HG02852 (cell line): ENCODE results near the gene PNMA8B.
"Not testable (repeated sequence)": the region's sequence is repeated elsewhere in the genome, so short reads cannot be mapped to it uniquely, and the experiment has no call there.

Source experiments
- ATAC-seq: cut with Tn5 transposase; IDR thresholded peaks from one replicate; pipeline ENCODE4 v1.9.1; 2021; ENCODE audit warnings: mild to moderate bottlenecking, moderate library complexity; ENCODE audit not compliant: unreplicated experiment

PNMA8B gene

GRCh38 chr19:46495786-46496099, at the start of gene PNMA8B:
Gene PNMA8B (minus strand): TSS chr19:46495867. CDS start chr19:46495465, 402 bp downstream.
- ATAC-seq = no peak

- no peak for ATAC-seq
Observed at GRCh38 chr19:46544651-46545050, 49.0 kb upstream of the PNMA8B start.

- no peak for ATAC-seq
Observed at GRCh38 chr19:46542428-46543230, 47.0 kb upstream of the PNMA8B start.

- no peak for ATAC-seq
Observed at GRCh38 chr19:46537136-46538097, 41.8 kb upstream of the PNMA8B start.

- no peak for ATAC-seq
Observed at GRCh38 chr19:46536391-46536790, 40.7 kb upstream of the PNMA8B start.

GRCh38 chr19:46533621-46534081, 38.0 kb upstream of the PNMA8B start:
- ATAC-seq = no peak

GRCh38 chr19:46533078-46533620, 37.5 kb upstream of the PNMA8B start:
- ATAC-seq = no peak

- no peak for ATAC-seq
Observed at GRCh38 chr19:46530636-46531035, 35.0 kb upstream of the PNMA8B start.

GRCh38 chr19:46529622-46530451, 34.2 kb upstream of the PNMA8B start:
- no peak for ATAC-seq

GRCh38 chr19:46528601-46529590, 33.2 kb upstream of the PNMA8B start:
- ATAC-seq = no peak

- ATAC-seq = not testable (repeated sequence)
Observed at GRCh38 chr19:46526801-46527200, 31.1 kb upstream of the PNMA8B start.

- ATAC-seq = no peak
Observed at GRCh38 chr19:46524308-46524707, 28.6 kb upstream of the PNMA8B start.

GRCh38 chr19:46522988-46523387, 27.3 kb upstream of the PNMA8B start:
- ATAC-seq = not testable (repeated sequence)

- ATAC-seq = no peak
Observed at GRCh38 chr19:46521241-46521868, 25.7 kb upstream of the PNMA8B start.

- ATAC-seq = no peak
Observed at GRCh38 chr19:46520616-46521015, 24.9 kb upstream of the PNMA8B start.

- no peak for ATAC-seq
Observed at GRCh38 chr19:46517471-46517870, 21.8 kb upstream of the PNMA8B start.

- no peak for ATAC-seq
Observed at GRCh38 chr19:46515879-46516350, 20.2 kb upstream of the PNMA8B start.

GRCh38 chr19:46515290-46515609, 19.6 kb upstream of the PNMA8B start:
- no peak for ATAC-seq
